ENCODE measurements around the gene ANKRD50. TPM values are rescaled to one million over a fixed set of nuclear protein-coding genes. Genes with fewer than 3 reads are reported as not detected.

ANKRD50 gene
- total and polyA plus RNA-seq, 2 of the 13 experiments (the other 11 are each of a cell fraction or from before 2014, with no cell fraction given), result 2.4 to 4.4 TPM

DNA sequence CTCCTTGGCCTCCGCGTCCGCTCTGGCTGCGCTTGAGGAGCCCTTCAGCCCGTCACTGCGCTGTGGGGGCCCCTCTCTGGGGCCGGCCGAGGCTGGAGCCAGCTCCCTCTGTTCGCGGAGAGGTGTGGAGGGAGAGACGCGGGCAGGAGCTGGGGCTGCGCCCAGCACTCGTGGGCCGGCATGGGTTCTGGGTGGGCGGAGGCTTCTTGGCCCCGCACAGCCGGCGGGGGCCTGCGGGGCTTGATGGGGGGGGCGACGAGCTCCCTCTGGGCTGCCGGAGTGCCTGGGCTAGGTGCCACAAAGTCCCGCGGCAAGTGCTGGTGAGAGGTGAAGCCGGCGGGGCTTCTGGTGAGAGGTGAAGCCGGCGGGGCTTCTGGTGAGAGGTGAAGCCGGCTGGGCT lies 61.9 kb downstream of the ANKRD50 start:
- Histone ChIP-seq H3K9me3 (ENCODE audit: low read length) (no peaks in the 10 kb centered on the region), H3K27ac (ENCODE audit: extremely low read length, insufficient read depth, low read length) (no peak overlapping the region), H3K27me3 (ENCODE audit: control insufficient read depth in 1 of 2, insufficient read depth in 2 of 2, low read length in 2 of 2) (no peaks in the 10 kb centered on the region), H3K4me2 (ENCODE audit: low read depth, low read length) (no peak overlapping the region), H3K79me2 (ENCODE audit: insufficient read depth, low read length) (no peaks in the 10 kb centered on the region), H3K9ac (ENCODE audit: insufficient read depth, low read depth, low read length) (no peak overlapping the region), H3K36me3 (replicated peaks in 1 of 2; ENCODE audit: control insufficient read depth in 1 of 2, insufficient read depth in 2 of 2, low read length in 2 of 2) (no peaks in the 10 kb centered on the region), H3K4me1 (ENCODE audit: insufficient read depth, low read length) (peaks cover 18% of the 10 kb centered on the region), H4K20me1 (ENCODE audit: insufficient read depth, low read length) (no peaks in the 10 kb centered on the region), H3K4me3 (replicated peaks in 1 of 3; ENCODE audit: insufficient read depth in 1 of 3, low read depth in 2 of 3, low read length in 3 of 3) (no peak overlapping the region), H2AFZ (ENCODE audit: low read length) (no peak overlapping the region)
- DNase-seq (ENCODE audit: low spot score) (no peak), ATAC-seq (no peak), FAIRE-seq (no peak)
- ChIA-PET CTCF (ENCODE audit: low intra/inter-chr PET ratio, low total read pairs) (no interaction called here), POLR2A (no interaction called here)
- no peak for TF ChIP-seq ZNF468 (CRISPR knock-in tag; IDR thresholded peaks at IDR 0.05)
- TF ChIP-seq FOXM1 (CRISPR knock-in tag; IDR thresholded peaks at IDR 0.05), result no peak
- TF ChIP-seq KAT8 (CRISPR knock-in tag; IDR thresholded peaks at IDR 0.05), result no peak
- no peak for TF ChIP-seq FOXA3 (CRISPR knock-in tag; IDR thresholded peaks at IDR 0.05)
- TF ChIP-seq REPIN1 (CRISPR knock-in tag; IDR thresholded peaks at IDR 0.05; ENCODE audit: borderline replicate concordance, low read depth), result no peak
- no peak for TF ChIP-seq ZNF737 (CRISPR knock-in tag; IDR thresholded peaks at IDR 0.05; ENCODE audit: borderline replicate concordance)
- TF ChIP-seq, protein P1, sequence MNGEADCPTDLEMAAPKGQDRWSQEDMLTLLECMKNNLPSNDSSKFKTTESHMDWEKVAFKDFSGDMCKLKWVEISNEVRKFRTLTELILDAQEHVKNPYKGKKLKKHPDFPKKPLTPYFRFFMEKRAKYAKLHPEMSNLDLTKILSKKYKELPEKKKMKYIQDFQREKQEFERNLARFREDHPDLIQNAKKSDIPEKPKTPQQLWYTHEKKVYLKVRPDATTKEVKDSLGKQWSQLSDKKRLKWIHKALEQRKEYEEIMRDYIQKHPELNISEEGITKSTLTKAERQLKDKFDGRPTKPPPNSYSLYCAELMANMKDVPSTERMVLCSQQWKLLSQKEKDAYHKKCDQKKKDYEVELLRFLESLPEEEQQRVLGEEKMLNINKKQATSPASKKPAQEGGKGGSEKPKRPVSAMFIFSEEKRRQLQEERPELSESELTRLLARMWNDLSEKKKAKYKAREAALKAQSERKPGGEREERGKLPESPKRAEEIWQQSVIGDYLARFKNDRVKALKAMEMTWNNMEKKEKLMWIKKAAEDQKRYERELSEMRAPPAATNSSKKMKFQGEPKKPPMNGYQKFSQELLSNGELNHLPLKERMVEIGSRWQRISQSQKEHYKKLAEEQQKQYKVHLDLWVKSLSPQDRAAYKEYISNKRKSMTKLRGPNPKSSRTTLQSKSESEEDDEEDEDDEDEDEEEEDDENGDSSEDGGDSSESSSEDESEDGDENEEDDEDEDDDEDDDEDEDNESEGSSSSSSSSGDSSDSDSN (CRISPR knock-in tag; IDR thresholded peaks at IDR 0.05), result no peak
- TF ChIP-seq, protein P2, sequence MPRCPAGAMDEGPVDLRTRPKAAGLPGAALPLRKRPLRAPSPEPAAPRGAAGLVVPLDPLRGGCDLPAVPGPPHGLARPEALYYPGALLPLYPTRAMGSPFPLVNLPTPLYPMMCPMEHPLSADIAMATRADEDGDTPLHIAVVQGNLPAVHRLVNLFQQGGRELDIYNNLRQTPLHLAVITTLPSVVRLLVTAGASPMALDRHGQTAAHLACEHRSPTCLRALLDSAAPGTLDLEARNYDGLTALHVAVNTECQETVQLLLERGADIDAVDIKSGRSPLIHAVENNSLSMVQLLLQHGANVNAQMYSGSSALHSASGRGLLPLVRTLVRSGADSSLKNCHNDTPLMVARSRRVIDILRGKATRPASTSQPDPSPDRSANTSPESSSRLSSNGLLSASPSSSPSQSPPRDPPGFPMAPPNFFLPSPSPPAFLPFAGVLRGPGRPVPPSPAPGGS (CRISPR knock-in tag; IDR thresholded peaks at IDR 0.05), result no peak
- no peak for TF ChIP-seq NPAS2 (CRISPR knock-in tag; IDR thresholded peaks at IDR 0.05; ENCODE audit: borderline replicate concordance)
- TF ChIP-seq ISX (CRISPR knock-in tag; conservative IDR thresholded peaks at IDR 0.05), result no peak
- BruUV-seq (replicated peaks), result no TSS peak
- in situ Hi-C loops (cut with HindIII; ENCODE audit: extremely low pct_ligation_motif_present, low pct_unique_long_range_greater_than_20kb) (no loop called here), intact Hi-C loops (cut with micrococcal nuclease; ENCODE audit: unreplicated experiment) (no loop called here)
- WGBS (ENCODE audit: low lambda C conversion rate), result 91% methylated on average over 10 of the region's 30 CpGs
